HG03439 (cell line): ENCODE measurements around the gene SOBP.

ENCODE experiments used
- ATAC-seq: cut with Tn5 transposase; IDR thresholded peaks from one replicate; pipeline ENCODE4 v1.9.1; 2021; ENCODE audit warnings: mild to moderate bottlenecking, moderate library complexity; ENCODE audit not compliant: unreplicated experiment

Gene SOBP

GRCh38 chr6:107656401-107656800 is 166.5 kb downstream of the SOBP start:
- ATAC-seq, result no peak

GRCh38 chr6:107656883-107657282 is 167.0 kb downstream of the SOBP start:
- ATAC-seq, result no peak

- no peak for ATAC-seq
Measured at GRCh38 chr6:107657373-107657754, 167.4 kb downstream of the SOBP start.

GRCh38 chr6:107657755-107658461 is 168.0 kb downstream of the SOBP start:
- ATAC-seq, result peak; percentile 92

GRCh38 chr6:107658920-107659865 is 169.3 kb downstream of the SOBP start:
- ATAC-seq, result no peak

- ATAC-seq, result no peak
Measured at GRCh38 chr6:107660839-107661238, 170.9 kb downstream of the SOBP start.

- ATAC-seq, result no peak
Measured at GRCh38 chr6:107661291-107661690, 171.4 kb downstream of the SOBP start.

- ATAC-seq, result no peak
Measured at GRCh38 chr6:107662333-107662732, 172.4 kb downstream of the SOBP start.

GRCh38 chr6:107663308-107663707 is 173.4 kb downstream of the SOBP start:
- ATAC-seq, result no peak

GRCh38 chr6:107665382-107665781 is 175.5 kb downstream of the SOBP start:
- no peak for ATAC-seq

GRCh38 chr6:107666084-107666980 is 176.4 kb downstream of the SOBP start:
- no peak for ATAC-seq

GRCh38 chr6:107666981-107667601 is 177.2 kb downstream of the SOBP start:
- ATAC-seq, result no peak

GRCh38 chr6:107667790-107668189 is 177.9 kb downstream of the SOBP start:
- ATAC-seq, result no peak

- ATAC-seq, result no peak
Measured at GRCh38 chr6:107668743-107669474, 179.0 kb downstream of the SOBP start.

GRCh38 chr6:107670792-107671199 is 180.9 kb downstream of the SOBP start:
- ATAC-seq, result no peak

- ATAC-seq, result no peak
Measured at GRCh38 chr6:107673076-107673494, 183.2 kb downstream of the SOBP start.

GRCh38 chr6:107674995-107675738 is 185.2 kb downstream of the SOBP start:
- ATAC-seq, result peak; percentile 97

GRCh38 chr6:107676042-107676441 is 186.1 kb downstream of the SOBP start:
- ATAC-seq, result no peak

GRCh38 chr6:107677399-107677798 is 187.5 kb downstream of the SOBP start:
- no peak for ATAC-seq
